Stimulated activated CD8-positive, alpha-beta memory T cell treated with anti-CD3 and anti-CD28 coated beads, Interleukin-7, amount 100 ng/mL, for 4 hours (primary cell): ENCODE measurements around the gene PTRHD1.
"Not testable (repeated sequence)": the region's sequence is repeated elsewhere in the genome, so short reads cannot be mapped to it uniquely, and the experiment has no call there.

Experiments used
- DNase-seq, 2 donors: peaks; one replicate each; pipeline ENCODE4 v3.0.0-alpha.2; 2020; ENCODE audit warnings: low read depth in 2 of 2

The PTRHD1 gene

GRCh38 chr2:24792874-24793760 is at the start of gene PTRHD1, which contains the start of gene CENPO:
TSS of gene PTRHD1 (minus strand) at chr2:24793391. CDS start at chr2:24793377, 14 bp downstream.
TSS of gene CENPO (plus strand) at chr2:24793425. CDS start at chr2:24793920, 495 bp downstream.
- peak; percentile 89 to 94 for DNase-seq

- DNase-seq, result no peak
These were observed 49.2 kb upstream of the PTRHD1 start for GRCh38 chr2:24842081-24843050.

GRCh38 chr2:24840962-24841945 is 48.1 kb upstream of the PTRHD1 start:
- DNase-seq, result no peak

DNA sequence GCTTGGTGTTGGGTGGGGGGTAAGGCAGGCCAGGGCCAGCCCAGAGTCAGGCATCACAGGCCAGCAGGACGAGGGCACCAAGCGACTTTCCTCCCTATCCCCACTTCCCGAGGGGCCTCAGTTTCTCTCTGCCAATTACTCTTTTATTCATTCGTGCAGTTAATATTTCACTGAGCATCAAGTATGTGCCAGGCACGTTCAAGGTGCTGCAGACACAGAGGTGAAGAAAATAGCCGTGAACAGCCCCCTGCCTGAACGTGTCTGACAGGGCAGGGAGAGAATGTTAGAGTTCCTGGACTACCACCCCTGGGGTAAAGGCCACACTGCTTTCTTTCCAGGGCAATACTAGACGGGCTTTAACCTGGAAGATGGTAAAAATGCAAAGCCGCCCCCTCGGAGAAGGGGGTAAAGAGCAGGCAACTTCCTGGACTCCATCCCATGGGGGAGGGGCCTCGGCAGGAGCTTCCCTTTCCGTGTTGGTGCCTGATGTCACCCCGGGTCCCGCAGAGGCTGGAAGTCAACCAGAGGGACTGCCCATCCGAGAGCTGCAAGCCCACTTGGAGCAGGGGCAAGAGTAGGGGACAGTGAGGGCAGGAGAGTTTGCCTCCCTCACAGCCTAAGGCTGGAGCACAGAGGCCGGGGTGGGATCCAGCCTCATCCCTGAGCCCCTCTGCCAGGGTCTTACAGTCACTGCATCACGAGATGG is 47.1 kb upstream of the PTRHD1 start:
- DNase-seq, result no peak

DNA sequence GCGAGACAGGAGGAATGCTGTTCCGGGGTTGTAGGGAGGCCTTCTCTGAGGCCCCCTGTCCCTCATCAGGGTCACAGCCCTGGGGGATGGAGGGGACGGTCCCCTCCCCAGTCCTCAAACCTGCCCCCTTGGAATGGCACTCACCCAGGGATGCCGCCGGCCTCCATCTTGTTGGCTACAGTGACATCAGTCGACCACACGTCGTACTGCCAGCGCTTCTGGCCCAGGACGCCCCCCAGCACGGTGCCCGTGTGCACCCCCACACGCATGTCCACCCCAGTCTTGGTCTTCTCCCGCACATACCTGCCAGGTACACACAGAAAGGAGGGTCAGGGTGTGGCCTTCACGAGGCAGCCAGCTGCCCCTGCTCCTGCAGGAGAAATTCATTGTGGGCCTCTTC is 46.5 kb upstream of the PTRHD1 start:
- no peak for DNase-seq

GRCh38 chr2:24838541-24838940 is 45.4 kb upstream of the PTRHD1 start:
- no peak for DNase-seq

- DNase-seq, result no peak
These were observed 44.9 kb upstream of the PTRHD1 start for GRCh38 chr2:24837996-24838513.

- no peak for DNase-seq
These were observed 43.5 kb upstream of the PTRHD1 start for GRCh38 chr2:24836706-24837105.

DNA sequence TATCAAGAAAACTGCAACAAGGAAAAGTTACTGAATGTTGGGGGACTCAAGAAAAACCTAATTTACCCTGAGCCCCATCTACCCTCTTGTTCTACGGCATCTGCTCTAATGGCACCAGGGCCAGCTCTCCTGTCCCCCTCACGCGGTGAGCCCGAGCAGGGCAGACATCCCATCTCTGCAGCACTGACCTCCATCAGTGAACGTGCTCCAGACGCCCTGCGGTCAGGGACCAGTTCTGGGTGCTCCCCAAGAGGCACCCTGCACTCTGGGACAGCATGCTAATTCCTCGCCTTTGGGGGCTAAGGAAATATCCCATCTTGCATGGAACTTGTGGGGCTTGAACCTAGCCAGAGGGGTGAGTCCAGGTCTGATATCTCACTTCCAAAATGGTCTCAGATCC is 43.0 kb upstream of the PTRHD1 start:
- no peak for DNase-seq

GRCh38 chr2:24835411-24835810 is 42.2 kb upstream of the PTRHD1 start:
- DNase-seq, result not testable (repeated sequence)

- no peak for DNase-seq
These were observed 41.7 kb upstream of the PTRHD1 start for GRCh38 chr2:24834733-24835395.

GRCh38 chr2:24833821-24834732 is 40.9 kb upstream of the PTRHD1 start:
- DNase-seq, result no peak

DNA sequence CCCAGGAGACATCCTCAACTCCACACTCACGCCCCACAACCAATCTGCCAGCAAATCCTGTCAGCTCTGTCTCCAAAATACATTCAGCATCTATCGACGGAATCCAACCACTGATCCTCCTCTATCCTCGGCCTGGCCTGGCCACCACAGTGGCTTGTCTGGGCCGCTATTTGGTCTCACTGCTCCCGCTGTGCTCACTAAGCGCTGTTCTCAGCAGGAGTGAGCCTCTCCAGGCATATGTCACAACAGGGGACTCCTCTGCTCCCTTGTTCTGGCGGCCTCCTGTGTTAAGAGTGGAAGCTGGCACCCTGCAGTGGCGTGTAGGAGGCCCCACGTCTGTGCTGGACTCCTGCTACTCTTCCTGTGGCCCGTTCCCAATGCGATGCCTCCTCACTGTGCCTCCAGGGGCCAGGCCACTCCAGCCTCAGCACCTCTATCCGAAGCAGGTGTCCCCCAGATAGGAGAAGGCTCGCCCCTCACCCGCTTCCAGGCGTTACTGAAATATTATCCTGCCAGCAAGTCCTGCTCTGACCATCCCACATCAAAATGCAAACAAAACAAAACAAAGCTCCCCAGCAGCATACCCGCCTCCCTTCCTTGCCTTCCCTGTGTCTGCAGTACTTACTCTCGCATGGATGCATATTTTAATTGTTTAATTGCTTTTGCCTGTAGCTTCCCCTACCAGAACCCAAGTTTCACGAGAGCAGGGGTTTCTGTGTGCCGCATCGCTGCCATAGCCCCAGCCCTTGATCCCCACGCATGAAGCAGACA is 39.9 kb upstream of the PTRHD1 start:
- DNase-seq, result no peak

DNA sequence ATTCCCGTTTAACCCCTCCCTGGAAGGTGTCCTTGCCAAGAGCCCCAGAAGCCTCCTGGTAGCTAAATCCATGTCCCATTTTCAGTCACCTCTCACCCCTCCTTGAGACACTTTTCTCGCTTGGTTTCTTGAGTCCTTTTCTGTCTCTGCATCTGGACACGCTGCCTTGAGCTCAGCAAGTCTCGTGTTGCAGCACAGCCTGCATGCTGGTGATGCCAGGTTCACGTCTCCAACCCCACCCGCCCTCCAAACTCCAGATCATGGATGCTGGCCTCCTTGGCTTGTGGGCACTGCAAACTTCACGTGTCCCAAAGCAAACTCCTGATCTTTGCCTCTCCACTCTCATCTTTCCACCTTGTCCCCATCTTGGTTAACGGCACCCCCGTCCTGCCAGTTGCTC is 39.3 kb upstream of the PTRHD1 start:
- DNase-seq, result no peak

DNA sequence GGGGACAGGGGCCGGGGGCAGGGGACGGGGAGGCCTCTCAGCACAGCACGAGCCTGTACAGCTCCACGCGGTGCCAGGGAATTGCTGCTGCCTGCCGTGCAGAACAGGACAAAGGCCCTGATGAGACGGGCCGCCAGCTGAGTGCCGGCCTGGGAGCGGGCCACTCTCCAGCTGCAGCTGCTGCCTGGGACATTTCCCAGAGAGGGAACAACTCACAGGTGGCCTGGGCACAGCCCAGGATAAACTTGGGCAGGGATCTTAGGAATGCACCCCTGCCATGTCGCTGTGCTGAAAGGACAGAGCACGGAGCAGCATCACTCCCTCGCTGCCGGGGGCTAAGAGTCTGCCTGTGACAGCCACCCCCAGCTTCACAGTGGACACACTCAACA is 38.9 kb upstream of the PTRHD1 start:
- no peak for DNase-seq

GRCh38 chr2:24831221-24832072 is 38.3 kb upstream of the PTRHD1 start:
- no peak for DNase-seq

- no peak for DNase-seq
These were observed 37.6 kb upstream of the PTRHD1 start for GRCh38 chr2:24830786-24831185.
